22Rv1 (cell line): Measurements from ENCODE around the gene PRR19.

Experiments
- H3K27ac ChIP-seq: fragments of 450-650 bp; 2 replicates; pipeline ENCODE4 v1.5.1; 2017
- ZFX ChIP-seq: fragments of 450-650 bp; IDR thresholded peaks from 2 replicates; pipeline ENCODE4 v1.6.1; 2017; ENCODE audit warnings: antibody characterized with exemption, borderline replicate concordance
- TF ChIP-seq, protein P1 (sequence below): fragments of 450-650 bp; IDR thresholded peaks from 2 replicates; pipeline ENCODE4 v1.5.1; 2017; ENCODE audit warnings: mild to moderate bottlenecking

Gene PRR19

DNA sequence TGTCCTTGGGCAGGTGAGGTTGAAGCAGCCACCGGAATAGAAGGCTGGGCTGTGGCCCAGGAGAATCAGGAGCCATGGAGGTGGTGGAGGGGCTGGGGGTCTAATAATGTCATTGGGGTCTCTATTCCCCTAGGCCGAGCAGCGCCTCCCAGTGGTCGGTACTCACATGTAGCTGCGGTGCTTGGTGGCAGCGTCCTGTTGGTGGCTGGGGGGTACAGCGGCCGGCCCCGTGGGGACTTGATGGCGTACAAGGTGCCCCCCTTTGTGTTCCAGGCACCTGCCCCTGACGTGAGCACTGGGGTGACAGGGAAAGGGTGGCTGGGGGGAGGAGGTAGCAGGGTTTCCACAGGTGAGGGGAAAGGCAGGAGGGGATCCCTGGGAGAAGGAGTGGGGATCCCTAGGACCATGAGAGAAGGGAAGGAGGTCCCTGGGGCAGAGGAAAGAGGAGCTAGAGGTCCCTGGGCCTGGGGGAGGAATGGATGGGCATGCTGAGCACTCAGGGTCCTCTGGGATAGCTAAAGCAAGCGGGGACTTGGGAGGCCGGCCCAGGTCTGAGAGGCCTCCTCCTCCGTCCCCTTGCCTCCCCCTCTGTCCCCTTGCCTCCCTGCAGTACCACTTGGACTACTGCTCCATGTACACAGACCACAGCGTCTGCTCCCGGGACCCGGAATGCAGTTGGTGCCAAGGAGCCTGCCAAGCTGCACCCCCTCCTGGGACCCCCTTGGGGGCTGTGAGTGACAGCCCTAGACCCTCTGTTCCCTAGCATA is 41.6 kb downstream of the PRR19 start:
- TF ChIP-seq, protein P1, sequence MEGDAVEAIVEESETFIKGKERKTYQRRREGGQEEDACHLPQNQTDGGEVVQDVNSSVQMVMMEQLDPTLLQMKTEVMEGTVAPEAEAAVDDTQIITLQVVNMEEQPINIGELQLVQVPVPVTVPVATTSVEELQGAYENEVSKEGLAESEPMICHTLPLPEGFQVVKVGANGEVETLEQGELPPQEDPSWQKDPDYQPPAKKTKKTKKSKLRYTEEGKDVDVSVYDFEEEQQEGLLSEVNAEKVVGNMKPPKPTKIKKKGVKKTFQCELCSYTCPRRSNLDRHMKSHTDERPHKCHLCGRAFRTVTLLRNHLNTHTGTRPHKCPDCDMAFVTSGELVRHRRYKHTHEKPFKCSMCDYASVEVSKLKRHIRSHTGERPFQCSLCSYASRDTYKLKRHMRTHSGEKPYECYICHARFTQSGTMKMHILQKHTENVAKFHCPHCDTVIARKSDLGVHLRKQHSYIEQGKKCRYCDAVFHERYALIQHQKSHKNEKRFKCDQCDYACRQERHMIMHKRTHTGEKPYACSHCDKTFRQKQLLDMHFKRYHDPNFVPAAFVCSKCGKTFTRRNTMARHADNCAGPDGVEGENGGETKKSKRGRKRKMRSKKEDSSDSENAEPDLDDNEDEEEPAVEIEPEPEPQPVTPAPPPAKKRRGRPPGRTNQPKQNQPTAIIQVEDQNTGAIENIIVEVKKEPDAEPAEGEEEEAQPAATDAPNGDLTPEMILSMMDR: peak; percentile 50
- TF ChIP-seq ZFX: no peak
- H3K27ac ChIP-seq: no peak overlapping the region

DNA sequence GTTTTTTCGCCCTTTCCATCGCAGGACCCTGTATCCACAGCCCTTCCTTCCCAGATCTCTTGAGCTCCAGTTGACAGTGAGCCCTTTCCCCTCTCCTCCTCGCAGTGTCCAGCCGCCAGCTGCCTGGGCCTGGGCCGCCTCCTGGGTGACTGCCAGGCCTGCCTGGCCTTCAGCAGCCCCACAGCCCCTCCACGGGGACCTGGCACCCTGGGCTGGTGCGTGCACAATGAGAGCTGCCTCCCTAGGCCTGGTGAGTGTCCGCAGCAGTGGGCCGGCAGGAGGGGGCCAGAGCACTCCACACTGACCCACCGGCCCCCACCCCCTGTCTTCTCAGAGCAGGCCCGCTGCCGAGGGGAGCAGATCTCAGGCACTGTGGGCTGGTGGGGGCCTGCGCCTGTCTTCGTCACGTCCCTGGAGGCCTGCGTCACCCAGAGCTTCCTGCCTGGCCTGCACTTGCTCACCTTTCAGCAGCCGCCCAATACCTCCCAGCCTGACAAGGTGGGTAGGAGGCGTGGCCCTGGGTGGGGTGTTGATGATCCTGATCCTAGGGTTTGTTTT is 42.5 kb downstream of the PRR19 start:
- no peak for TF ChIP-seq ZFX

DNA sequence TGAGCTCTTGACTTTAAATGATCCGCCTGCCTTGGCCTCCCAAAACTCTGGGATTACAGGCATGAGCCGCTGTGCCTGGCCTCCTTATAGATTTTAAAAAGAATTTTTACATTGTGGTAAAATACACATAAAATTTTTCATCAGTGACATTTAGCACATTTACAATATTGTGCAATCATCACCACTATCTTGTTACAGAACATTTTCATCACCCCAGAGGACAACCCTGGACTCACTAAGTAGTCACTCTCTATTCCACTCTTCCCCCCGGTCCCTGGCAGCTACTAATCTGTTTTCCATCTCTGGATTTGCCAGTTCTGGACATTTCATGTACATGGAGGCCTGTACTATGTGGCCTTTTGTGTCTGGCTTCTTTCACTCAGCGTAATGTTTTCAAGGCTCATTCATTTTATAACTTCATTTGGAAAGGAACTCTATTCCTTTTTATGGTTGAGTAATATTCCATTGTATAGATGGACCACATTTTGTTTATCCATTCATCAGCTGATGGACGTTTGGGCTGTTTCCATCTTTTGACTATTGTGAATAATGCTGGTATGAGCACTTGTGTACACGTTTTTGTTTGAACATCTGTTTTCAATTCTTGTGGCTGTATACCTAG is 43.4 kb downstream of the PRR19 start:
- no peak overlapping the region for H3K27ac ChIP-seq
- TF ChIP-seq, protein P1: no peak

More for the DNA sequence above, 42.5 kb downstream of the PRR19 start:
- no peak overlapping the region for H3K27ac ChIP-seq

DNA sequence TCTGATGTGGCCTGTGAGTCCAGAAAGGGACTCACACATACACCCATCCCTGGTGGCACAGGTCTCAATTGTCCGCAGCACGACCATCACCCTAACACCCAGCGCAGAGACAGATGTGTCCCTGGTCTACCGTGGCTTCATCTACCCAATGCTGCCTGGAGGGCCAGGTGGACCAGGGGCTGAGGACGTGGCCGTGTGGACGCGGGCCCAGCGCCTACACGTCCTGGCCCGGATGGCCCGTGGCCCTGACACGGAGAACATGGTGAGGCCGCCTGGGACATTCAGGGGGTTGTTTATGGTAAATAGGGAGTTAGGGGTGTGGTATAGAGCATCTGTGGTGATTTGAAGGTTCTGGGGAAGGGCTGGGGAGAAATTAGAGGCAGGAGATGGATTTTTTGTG is 46.3 kb downstream of the PRR19 start:
- TF ChIP-seq ZFX: no peak
- TF ChIP-seq, protein P1: no peak

DNA sequence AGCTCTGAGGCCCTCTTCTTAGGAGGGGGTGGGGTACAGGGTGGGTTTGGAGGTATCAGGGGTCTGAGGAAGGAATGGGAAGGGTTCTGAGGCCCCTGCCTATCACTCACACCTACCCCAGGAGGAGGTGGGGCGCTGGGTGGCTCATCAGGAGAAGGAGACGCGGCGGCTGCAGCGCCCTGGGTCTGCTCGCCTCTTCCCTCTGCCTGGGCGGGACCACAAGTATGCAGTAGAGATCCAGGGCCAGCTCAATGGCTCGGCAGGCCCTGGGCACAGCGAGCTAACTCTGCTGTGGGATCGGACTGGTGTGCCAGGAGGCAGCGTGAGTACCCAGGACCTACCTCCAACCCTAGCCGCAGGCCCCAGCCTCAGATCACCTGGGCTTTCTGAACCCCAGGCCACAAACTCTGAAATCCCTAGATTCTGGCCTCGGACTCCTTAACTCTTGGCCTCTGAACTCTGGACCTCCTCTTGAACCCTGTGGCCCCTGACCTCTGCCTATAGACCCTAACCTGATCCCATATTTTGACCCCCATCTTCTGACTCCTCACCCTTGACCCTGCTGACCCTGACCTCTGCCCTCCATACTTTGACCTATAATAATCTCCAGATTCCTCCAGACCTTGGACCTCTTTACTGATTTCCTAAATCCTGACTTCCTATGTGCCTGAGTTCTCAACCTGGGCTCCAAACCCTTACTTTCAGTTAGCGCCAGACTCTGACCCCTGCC is 47.6 kb downstream of the PRR19 start:
- H3K27ac ChIP-seq: no peak overlapping the region
- no peak for TF ChIP-seq ZFX
- TF ChIP-seq, protein P1: no peak

More for the DNA sequence above, 46.3 kb downstream of the PRR19 start:
- H3K27ac ChIP-seq: no peak overlapping the region

DNA sequence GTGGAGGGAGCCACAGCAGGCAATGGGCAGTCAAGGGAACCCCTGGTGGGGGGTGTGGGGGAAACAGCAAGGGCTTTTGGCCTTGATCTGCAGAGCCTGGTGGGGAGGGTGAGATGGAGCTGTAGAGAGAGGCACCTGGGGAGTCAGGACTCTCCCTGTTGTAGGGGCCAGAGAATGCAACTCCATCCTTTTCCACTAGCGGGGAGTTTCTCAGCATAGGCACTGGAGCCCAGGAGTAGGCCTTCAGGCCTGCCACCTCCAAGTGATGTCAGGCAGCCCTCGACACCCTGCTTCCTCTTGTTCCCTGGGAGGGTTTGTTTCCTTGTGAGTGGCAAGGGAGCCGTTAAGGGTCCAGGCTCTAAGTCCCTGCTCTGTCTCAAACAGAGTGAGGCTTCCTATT is 48.5 kb downstream of the PRR19 start:
- TF ChIP-seq, protein P1: no peak
- H3K27ac ChIP-seq: no peak overlapping the region

DNA sequence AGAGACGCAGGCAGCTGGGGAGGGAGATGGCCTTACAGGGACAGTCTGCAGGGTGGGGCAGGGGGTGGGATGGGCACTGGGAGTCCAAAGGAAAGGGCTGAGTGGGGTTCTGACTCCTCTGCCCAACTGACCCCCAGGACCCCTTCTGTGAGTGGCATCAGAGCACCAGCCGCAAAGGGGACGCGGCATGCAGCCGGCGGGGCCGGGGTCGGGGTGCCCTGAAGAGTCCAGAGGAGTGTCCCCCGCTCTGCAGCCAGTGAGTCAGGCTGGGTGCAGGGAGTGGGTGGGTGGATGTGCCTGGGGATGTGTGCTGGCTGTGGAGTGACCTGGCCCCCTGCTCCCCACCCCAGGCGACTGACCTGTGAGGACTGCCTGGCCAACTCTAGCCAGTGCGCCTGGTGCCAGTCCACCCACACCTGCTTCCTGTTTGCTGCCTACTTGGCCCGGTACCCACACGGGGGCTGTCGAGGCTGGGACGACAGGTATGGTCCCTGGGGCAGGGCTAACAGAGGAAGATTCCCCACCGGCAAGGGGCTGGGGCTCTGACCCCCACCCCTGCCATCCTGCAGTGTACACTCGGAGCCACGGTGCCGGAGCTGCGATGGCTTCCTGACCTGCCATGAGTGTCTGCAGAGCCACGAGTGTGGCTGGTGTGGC is 49.3 kb downstream of the PRR19 start:
- no peak overlapping the region for H3K27ac ChIP-seq
- no peak for TF ChIP-seq ZFX
- TF ChIP-seq, protein P1: no peak
